Measurements from ENCODE around the gene TRIML1. TPM values are rescaled to one million over a fixed set of nuclear protein-coding genes. Genes with fewer than 3 reads are reported as not detected.

TRIML1 gene
- total RNA-seq, 3 donors from 2014 or later (not counting 1 experiment from before 2014, with no cell fraction given), result not detected

- DNase-seq (no peak), ATAC-seq (no peak)
- Histone ChIP-seq H3K27me3 (ENCODE audit: control insufficient read depth, insufficient read depth, low read length) (no peaks in the 10 kb centered on the region), H3K27ac (ENCODE audit: low read length) (no peak overlapping the region), H3K36me3 (ENCODE audit: control insufficient read depth, insufficient read depth, low read length) (no peaks in the 10 kb centered on the region), H3K4me1 (ENCODE audit: control insufficient read depth, insufficient read depth, low read length) (no peaks in the 10 kb centered on the region), H3K4me3 (ENCODE audit: low read length) (no peak overlapping the region), H3K9me3 (ENCODE audit: control insufficient read depth, insufficient read depth, low read length) (peaks cover 13% of the 10 kb centered on the region)
- no peak overlapping the region for H3K27ac Mint-ChIP-seq
- H3K4me1 Mint-ChIP-seq, result no peaks in the 10 kb centered on the region
- WGBS (ENCODE audit: insufficient coverage), result 78% methylated on average over 11 of the region's 13 CpGs
- no peaks in the 10 kb centered on the region for H3K27me3 Mint-ChIP-seq (ENCODE audit: low read depth in 2 of 2)
- H3K36me3 Mint-ChIP-seq, result peaks cover 7% of the 10 kb centered on the region
- no peak for TF ChIP-seq CTCF (IDR thresholded peaks at IDR 0.05)
- H3K9me3 Mint-ChIP-seq, result peaks cover 13 to 19% of the 10 kb centered on the region in 2 donors
- intact Hi-C loops (cut with micrococcal nuclease), result no loop called here
- H3K4me3 Mint-ChIP-seq, result no peak overlapping the region
Observed at GRCh38 chr4:188196134-188196735, 57.0 kb downstream of the TRIML1 start.

Other genes with a start within 250 kb of the TRIML1 start
- not detected for gene ZFP42, start 143.7 kb upstream of the TRIML1 start, total RNA-seq
- not detected for gene TRIML2, start 29.8 kb upstream of the TRIML1 start, total RNA-seq

Measured in natural killer cell (primary cell).